ENCODE data around the gene DMBT1.

Gene DMBT1

GRCh38 chr10:122560279-122560804 is at the start of gene DMBT1:
TSS of gene DMBT1 (plus strand) at chr10:122560754. CDS start at chr10:122560771, 17 bp downstream.
- no peak for DNase-seq

- DNase-seq = no peak
These were observed 47.5 kb upstream of the DMBT1 start for GRCh38 chr10:122513053-122513452.

DNA sequence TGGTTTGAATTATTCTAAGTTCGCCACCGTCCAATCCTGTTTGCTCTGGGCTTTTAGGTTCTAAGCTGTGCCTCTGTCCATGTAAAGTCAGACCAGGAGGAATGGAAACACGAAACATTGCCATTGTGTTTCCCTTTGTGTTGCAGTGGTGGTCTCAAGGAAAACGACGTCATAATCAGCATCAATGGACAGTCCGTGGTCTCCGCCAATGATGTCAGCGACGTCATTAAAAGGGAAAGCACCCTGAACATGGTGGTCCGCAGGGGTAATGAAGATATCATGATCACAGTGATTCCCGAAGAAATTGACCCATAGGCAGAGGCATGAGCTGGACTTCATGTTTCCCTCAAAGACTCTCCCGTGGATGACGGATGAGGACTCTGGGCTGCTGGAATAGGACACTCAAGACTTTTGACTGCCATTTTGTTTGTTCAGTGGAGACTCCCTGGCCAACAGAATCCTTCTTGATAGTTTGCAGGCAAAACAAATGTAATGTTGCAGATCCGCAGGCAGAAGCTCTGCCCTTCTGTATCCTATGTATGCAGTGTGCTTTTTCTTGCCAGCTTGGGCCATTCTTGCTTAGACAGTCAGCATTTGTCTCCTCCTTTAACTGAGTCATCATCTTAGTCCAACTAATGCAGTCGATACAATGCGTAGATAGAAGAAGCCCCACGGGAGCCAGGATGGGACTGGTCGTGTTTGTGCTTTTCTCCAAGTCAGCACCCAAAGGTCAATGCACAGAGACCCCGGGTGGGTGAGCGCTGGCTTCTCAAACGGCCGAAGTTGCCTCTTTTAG is 46.3 kb upstream of the DMBT1 start:
- DNase-seq = no peak

GRCh38 chr10:122515022-122515424 is 45.5 kb upstream of the DMBT1 start:
- no peak for DNase-seq

GRCh38 chr10:122515588-122516231 is 44.8 kb upstream of the DMBT1 start:
- no peak for DNase-seq

GRCh38 chr10:122516734-122517133 is 43.8 kb upstream of the DMBT1 start:
- no peak for DNase-seq

- no peak for DNase-seq
These were observed 41.4 kb upstream of the DMBT1 start for GRCh38 chr10:122519144-122519543.

DNA sequence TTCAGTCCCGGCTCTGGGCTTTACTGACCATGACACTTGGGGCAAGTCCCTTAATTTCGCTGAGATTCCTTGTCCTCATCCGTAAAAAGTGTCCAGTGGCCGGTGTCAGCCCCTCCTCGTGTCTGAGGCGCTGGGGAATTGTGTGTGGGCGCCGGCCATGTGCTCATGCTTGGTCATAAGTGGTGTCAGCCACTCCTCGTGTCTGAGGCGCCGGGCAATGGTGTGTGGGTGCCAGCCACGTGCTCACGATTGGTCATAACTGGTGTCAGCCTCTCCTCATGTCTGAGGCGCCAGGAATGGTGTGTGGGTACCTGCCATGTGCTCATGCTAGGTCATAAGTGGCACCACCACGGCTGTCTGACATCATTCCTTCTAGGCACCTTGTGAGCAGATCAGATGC is 40.7 kb upstream of the DMBT1 start:
- DNase-seq = no peak

DNA sequence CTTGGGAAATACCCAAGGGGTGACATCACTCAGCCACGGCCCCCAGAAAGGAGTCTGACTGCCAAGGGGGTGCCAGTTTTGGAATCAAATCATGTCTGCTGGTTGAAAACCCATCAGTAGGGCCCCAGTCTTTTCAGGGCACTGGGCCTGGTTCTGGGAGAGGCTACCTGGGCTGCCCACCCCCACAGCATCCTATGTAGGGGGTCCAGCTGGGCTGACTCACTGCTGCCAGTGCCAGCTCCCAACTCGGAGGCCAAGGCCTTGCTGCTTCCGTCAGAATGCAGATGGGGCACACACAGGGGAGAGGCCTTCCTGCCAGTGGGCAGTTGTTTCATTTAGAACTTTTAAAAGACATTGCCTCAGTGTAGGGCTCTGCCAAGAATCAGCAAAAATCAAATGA is 39.5 kb upstream of the DMBT1 start:
- peak; percentile 7 for DNase-seq

GRCh38 chr10:122524811-122525210 is 35.7 kb upstream of the DMBT1 start:
- DNase-seq = no peak

DNA sequence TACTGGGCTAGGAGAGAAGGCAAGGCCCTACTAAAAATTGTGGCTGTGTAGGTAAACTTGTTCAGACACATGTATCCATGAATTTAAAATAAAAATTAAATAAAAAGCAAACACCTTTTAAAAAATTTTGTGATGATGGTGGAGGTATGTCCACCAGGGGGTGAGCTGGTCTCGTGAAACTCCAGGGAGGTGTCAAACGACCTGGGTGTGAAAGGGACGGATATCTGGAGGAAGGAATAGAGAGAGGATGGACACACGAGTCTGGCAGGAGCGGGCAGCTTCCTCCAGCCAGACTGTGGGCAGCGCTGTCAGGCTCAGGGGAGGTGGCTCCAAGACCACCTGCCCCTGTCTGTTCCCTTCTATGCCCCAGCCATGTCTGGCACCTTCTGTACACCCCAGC is 34.8 kb upstream of the DMBT1 start:
- DNase-seq = no peak

GRCh38 chr10:122526892-122527291 is 33.7 kb upstream of the DMBT1 start:
- DNase-seq = no peak

DNA sequence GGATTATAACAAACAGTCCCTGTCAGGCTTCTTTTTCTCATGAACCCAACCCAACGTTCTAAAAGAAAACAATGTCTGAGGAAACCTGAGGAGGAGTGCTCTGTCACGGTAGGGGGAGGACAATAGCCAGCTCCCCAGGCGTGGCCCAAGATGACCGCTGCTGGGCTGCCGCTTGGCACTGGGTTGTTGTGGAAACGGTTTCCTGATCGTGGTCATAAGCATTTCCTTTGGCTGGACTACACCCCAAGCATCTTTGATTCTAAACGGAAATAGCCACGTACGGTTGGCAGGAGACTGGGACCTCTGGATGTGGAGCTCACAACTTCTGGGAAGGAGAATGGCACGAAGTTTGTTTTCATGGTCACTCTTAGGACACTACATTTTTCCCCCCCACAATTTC is 30.4 kb upstream of the DMBT1 start:
- DNase-seq = no peak

- DNase-seq = no peak
These were observed 29.3 kb upstream of the DMBT1 start for GRCh38 chr10:122531261-122531660.

DNA sequence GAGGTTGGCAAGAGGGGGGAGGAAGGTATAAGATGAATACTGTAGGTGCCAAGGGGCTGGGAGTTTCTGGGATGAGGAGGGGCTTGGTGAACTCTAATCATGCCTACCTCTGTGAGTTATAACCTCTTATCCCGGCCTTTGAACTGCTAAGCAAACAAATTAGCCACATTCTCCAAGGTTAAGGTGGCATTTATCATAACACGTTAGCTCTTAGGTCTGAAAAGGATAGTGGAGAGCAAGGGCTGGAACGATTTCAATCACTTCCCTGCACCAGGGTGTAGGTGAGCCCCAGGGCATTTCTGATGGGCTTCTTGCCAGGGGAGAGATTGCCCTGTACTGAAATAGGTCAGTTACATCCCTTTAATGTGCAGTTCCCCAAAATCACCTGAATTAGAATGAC is 28.6 kb upstream of the DMBT1 start:
- DNase-seq = no peak

GRCh38 chr10:122532601-122533296 is 27.8 kb upstream of the DMBT1 start:
- DNase-seq = no peak

DNA sequence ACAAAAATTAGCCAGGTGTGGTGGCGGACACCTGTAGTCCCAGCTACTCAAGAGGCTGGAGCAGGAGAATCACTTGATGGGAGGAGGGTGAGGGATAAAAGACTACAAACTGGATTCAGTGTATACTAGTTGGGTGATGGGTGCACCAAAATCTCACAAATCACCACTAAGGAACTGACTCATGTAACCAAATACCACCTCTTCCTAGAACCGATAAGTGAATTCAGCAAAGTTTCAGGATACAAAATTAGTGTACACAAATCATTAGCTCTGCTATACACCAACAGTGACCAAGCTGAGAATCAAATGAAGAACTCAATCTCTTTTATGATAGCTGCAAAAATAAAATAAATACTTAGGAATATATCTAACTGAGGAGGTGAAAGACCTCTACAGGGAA is 23.0 kb upstream of the DMBT1 start:
- no peak for DNase-seq

DNA sequence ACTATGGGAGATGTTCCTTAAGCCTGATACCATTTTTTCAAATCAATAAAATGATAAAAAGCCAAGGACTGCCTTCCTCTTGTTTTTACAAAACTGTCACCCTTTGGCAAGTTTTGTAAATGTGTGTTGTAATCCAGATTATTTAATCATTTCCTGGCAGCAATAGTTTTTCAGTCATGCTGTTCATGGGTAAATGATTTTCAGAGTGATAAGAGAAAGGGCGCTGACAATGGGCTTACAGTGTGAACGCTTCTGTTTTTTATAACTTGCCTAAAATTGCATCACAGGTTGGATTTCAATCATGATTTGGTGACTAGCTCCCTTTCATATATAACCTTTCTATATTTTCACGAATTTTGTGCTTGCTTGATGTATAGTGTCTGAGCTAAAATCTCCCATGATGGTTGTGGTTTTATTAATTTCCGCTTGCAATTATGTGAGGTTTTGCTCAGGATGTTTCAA is 19.0 kb upstream of the DMBT1 start:
- no peak for DNase-seq

GRCh38 chr10:122543676-122544445 is 16.7 kb upstream of the DMBT1 start:
- no peak for DNase-seq

DNA sequence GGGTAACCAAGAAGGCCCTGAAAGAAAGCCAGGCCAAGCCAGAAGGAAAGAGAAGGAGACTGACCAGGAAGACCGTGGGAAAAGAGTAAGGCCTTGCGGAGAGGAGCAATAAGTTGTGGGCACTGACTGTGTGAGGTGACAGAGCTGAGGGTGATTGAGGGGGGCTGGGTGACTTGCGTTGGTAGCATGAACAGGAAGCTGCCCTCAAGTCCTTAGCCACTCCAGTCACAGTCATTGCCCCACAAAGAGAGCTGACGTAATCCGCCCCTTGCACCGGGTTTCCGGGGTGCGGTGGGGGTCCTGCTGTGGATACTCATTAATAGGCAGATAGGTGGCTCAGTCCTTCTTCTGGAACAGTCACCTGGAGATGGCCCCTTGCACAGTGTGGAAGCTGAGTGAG is 16.1 kb upstream of the DMBT1 start:
- no peak for DNase-seq

GRCh38 chr10:122546242-122546641 is 14.3 kb upstream of the DMBT1 start:
- DNase-seq = no peak

- DNase-seq = no peak
These were observed 12.0 kb upstream of the DMBT1 start for GRCh38 chr10:122548407-122549085.
